NCI-H526 (cell line): ENCODE results near the gene COL5A3.
"Not testable (repeated sequence)": the region's sequence is repeated elsewhere in the genome, so short reads cannot be mapped to it uniquely, and the experiment has no call there.

Experiments used
- DNase-seq, 2 experiments: peaks; one replicate each; lab custom pipeline; 2025; lab: John Stamatoyannopoulos, UW

Gene COL5A3

GRCh38 chr19:9937001-9937411 is 73.3 kb downstream of the COL5A3 start:
- peak in 1 of 2 experiments; percentile 13 for DNase-seq

- peak in 1 of 2 experiments; percentile 31 for DNase-seq
Observed at GRCh38 chr19:9936326-9937000, 73.8 kb downstream of the COL5A3 start, which contains the start of gene OLFM2. Gene OLFM2 (minus strand): TSS chr19:9936515. CDS start chr19:9936366, 149 bp downstream.

DNA sequence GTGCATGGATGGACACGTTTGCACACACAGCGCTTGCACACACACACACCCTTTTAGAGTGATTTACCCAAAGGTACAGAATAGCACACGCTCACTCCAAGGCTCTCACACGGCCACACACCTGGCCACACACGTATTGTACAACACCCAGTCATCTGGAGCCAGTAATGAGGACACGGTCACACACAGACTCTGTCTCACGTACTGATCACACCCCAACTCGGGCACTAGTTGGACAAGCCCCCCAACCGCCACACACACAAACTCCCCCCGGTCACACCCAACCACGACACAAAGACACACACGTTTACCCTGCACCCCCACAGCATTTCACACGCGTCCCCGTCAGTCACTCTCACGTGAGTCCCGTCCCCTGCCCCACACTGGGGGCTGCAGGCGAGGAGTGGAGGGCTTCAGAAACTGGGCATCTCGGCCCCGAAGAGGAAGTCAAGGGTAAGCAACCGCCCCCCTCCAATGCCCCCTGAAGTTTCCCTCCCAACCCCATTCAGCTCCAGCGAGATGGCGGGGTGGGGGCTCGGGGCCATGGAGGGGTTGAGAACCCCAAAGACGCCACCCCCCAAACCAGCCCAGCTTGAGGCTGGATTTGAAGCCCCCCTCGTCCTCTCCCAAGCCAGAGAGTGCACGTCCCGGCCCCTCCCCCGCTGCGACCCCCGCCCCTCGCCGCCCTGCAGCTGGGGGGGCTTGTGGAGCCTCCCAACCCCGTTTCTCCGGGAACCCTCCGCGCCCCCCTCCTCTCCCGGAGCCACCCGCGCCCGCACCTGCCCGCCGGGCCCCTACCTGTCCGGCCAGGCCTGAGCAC is 74.6 kb downstream of the COL5A3 start:
- no peak for DNase-seq

- DNase-seq: peak in 1 of 2 experiments; percentile 74
Observed at GRCh38 chr19:9934132-9934950, 76.0 kb downstream of the COL5A3 start.

GRCh38 chr19:9932835-9933234 is 77.5 kb downstream of the COL5A3 start:
- DNase-seq: no peak

DNA sequence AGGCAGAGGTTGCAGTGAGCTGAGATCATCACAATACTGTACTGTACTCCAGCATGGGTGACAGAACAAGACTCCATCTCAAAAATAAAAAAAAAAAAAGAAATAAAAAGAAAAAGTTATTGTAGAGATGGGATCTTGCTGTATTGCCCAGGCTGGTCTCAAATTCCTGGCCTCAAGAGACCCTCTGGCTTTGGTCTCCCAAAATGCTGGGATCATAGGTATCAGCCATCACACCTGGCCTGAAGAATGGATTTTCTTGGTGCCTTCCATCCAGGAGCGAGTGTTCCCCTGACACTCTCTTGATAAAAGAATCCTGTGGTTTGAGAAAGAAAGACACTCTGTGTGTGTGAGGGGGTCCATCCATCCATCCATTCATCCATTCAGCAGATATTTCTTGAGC is 78.7 kb downstream of the COL5A3 start:
- DNase-seq: no peak

GRCh38 chr19:9923440-9923839 is 86.9 kb downstream of the COL5A3 start:
- DNase-seq: no peak

GRCh38 chr19:9922782-9923379 is 87.4 kb downstream of the COL5A3 start:
- DNase-seq: not testable (repeated sequence)

DNA sequence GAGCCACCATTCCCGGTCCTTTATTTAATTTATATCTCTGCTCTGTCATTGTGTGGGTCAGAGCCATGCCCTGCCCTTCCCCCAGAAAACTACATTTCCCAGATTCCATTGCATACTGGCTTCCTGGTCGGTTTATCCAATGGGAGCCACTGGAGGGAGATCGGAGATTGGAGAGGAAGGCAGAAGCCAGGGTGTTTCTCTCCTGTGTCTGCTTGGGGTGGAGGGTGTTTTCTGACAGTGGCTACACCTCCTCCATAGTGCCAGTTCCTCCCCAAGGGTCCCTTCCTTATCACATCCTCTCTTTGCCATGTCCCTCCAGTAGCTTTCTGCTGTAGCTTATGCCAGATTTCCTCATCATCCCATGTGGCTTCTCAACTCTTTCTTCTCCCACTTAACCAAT is 93.0 kb downstream of the COL5A3 start:
- peak; percentile 26 to 46 for DNase-seq

DNA sequence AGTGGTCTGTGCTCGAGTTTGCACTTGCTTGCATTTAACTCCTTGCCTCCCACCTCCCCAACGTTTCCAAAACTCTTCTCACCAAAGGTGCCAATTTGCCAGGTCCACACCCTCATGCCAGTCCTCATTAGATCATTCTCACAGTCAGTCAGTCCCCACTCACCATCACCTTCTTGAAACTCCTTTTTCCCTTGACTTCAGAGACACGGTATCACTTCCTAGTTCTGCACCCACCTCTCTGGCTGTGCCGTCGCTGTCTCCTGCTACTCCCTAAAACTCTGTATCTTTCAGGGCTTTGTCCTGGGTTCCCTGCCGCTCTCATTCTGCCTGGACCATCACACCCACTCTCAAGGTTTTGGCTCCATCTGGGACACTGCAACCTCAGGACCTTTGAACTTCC is 93.6 kb downstream of the COL5A3 start:
- no peak for DNase-seq

DNA sequence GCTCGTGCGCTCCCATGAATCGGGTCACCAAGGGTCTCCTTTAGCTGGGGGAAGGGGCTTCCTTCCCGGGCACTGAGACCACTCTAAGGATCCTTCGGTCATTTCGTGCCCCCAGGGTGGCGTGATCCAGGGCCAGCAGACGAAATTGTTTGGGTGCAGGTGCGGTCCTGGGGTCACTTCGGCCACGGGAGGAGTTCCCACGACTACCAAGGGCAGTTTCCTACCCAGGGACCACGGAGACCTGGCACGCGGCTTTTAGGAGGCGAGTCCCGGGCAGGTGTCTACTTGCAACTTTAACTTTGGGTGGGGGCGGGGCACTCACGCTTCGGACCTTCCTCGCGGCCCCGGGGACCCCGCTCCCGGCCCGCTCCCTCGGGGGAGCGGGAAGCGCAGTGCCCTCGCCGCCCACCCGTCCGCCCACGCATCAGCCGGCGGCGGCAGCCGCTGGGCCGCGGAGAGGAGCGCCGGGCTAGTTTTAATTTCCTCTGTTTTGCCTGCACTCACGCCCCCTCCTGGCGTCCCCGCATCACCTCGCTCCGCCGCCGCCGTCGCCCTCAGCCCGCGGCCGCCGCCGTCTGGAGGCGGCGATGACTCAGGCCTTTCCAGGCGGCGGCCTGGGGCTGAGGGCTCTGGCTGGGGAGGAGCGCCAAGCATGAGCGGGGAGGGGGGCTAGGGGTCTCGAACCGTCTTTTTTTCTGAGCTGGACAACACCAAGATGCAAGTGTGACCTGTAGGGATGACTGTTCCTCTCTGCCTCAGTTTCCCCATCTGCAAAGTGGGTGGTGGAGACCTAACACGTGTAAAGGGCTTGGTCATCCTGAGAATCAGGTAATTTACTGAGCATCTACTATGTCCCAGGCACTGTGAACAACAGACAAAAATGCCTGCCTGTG is 95.7 kb downstream of the COL5A3 start:
- DNase-seq: peak in 1 of 2 experiments; percentile 79

- no peak for DNase-seq
Observed at GRCh38 chr19:9914001-9914314, 96.3 kb downstream of the COL5A3 start.

DNA sequence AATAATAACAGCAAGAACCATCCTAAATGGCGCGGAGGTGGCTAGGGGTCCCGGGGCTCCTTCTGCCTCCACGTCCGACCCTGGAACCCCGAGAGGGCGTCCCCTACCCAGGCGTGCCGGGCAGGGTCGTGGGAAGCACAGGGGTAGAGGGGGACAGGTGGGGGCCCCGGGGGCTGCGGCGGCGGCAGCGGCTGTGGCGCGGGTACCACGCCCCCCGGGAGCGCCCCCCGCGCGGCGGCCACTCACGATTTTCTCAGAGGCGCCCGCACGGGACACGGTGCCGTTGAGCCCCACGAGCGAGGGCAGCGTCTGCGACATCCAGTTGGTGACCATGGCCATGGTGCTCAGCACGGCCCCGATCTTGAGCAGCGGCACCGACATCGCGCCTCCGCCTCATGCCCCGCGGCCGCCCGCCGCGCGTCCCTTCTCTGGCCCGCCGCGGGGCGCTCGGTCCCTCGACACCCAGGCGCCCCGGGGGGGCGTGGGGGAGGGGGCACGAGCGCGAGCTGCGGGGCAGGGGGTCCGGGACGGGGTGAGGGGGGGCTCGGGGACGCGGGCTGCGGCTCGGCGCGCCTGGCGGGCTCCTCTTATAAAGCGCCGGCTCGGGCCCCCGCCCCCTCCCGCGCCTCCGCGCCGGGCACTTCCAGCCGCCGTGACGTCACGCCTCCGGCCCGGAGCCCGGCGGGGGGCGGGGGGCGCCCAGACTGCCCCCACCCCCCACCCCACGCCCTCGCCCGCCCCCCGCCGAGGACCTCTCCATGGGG is 96.9 kb downstream of the COL5A3 start:
- no peak for DNase-seq

- no peak for DNase-seq
Observed at GRCh38 chr19:9912551-9913236, 97.6 kb downstream of the COL5A3 start.

DNA sequence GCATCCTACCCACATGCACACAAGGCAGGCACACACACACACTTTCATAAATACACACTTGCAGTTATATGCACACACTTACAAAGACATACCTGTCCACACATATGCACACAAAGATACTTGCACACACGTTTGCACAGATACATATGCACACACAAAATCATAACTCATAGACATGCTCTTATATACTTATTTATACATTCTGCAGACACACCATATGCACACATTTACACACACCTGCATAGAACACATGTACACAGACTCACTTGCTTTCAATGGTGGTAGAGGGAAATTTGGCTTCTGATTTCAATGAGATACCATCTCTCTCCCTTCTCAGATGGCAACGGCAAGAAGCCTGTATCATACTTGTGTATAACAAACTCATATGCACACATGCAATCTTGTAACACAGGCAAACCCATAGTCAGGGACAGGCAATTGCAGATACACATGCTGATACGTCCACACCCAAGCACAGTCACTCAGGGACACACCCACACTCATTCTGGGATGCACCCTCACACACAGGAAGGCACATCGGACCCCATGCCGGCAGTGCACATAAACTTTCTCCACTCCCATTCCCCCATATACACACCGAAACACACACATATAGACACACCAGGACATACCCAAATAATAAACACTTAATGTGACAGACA is 98.6 kb downstream of the COL5A3 start:
- DNase-seq: no peak

GRCh38 chr19:9910625-9911024 is 99.7 kb downstream of the COL5A3 start:
- no peak for DNase-seq
